GM23338 (cell line): ENCODE data around the gene OR2G6. TPM values are rescaled to one million over a fixed set of nuclear protein-coding genes. Genes with fewer than 3 reads are reported as not detected.
"Not testable (repeated sequence)": the region's sequence is repeated elsewhere in the genome, so short reads cannot be mapped to it uniquely, and the experiment has no call there.

Experiments
- ATAC-seq: fragments of 200-7000 bp; cut with Tn5 transposase; 3 replicates; pipeline ENCODE4 v1.9.1; 2020
- DNase-seq: peaks from one replicate; pipeline ENCODE4 v3.0.0-alpha.2; 2015; ENCODE audit warnings: low spot score
- H2AFZ ChIP-seq: fragments of 200-600 bp; sonication (generic); 2 replicates; pipeline ENCODE4 v1.8.0; 2016; ENCODE audit warnings: antibody characterized with exemption, mild to moderate bottlenecking, moderate library complexity
- H3F3A ChIP-seq: fragments of 200-600 bp; sonication (generic); replicated peaks from 2 replicates; pipeline ENCODE4 v1.8.0; 2017; ENCODE audit warnings: antibody characterized with exemption, mixed run types, low read depth
- H3K27ac ChIP-seq: fragments of 200-600 bp; sonication (generic); 2 replicates; pipeline ENCODE4 v1.6.1; 2016; ENCODE audit warnings: low read depth
- H3K27me3 ChIP-seq: fragments of 200-600 bp; sonication (generic); 2 replicates; pipeline ENCODE4 v1.8.0; 2016; ENCODE audit warnings: mild to moderate bottlenecking, mixed run types, moderate library complexity; ENCODE audit not compliant: insufficient read depth
- H3K36me3 ChIP-seq: fragments of 200-600 bp; sonication (generic); 2 replicates; pipeline ENCODE4 v1.8.0; 2016; ENCODE audit warnings: mild to moderate bottlenecking; ENCODE audit not compliant: insufficient read depth
- H3K4me1 ChIP-seq: fragments of 200-600 bp; sonication (generic); 2 replicates; pipeline ENCODE4 v1.8.0; 2016; ENCODE audit warnings: mild to moderate bottlenecking, moderate library complexity; ENCODE audit not compliant: insufficient read depth
- H3K4me2 ChIP-seq: fragments of 200-600 bp; sonication (generic); 2 replicates; pipeline ENCODE4 v1.7.1; 2017; ENCODE audit warnings: mixed run types
- H3K4me3 ChIP-seq: fragments of 200-600 bp; sonication (generic); 2 replicates; pipeline ENCODE4 v1.6.1; 2016; ENCODE audit warnings: mixed run types
- H3K79me2 ChIP-seq: fragments of 200-600 bp; sonication (generic); replicated peaks from 2 replicates; pipeline ENCODE4 v1.8.0; 2017; ENCODE audit warnings: mild to moderate bottlenecking; ENCODE audit not compliant: insufficient read depth
- H3K9me2 ChIP-seq: fragments of 200-600 bp; sonication (generic); 2 replicates; pipeline ENCODE4 v1.8.0; 2017; ENCODE audit not compliant: insufficient read depth
- H4K20me1 ChIP-seq: fragments of 200-600 bp; sonication (generic); replicated peaks from 2 replicates; pipeline ENCODE4 v1.8.0; 2017; ENCODE audit warnings: mild to moderate bottlenecking; ENCODE audit not compliant: insufficient read depth
- H3K27ac Mint-ChIP-seq: 2 replicates; pipeline ENCODE4 v1.8.0; 2020; ENCODE audit warnings: inconsistent platforms, mild to moderate bottlenecking, moderate library complexity, mixed read lengths
- H3K27me3 Mint-ChIP-seq: 3 replicates; pipeline ENCODE4 v1.8.0; 2022; ENCODE audit warnings: low read depth, mild to moderate bottlenecking, moderate library complexity, mixed read lengths, inconsistent platforms; ENCODE audit not compliant: insufficient read depth, poor library complexity
- H3K36me3 Mint-ChIP-seq: 3 replicates; pipeline ENCODE4 v1.8.0; 2021; ENCODE audit warnings: low read depth, mild to moderate bottlenecking, inconsistent platforms, moderate library complexity, mixed read lengths
- H3K4me1 Mint-ChIP-seq: 3 replicates; pipeline ENCODE4 v1.8.0; 2020; ENCODE audit warnings: mild to moderate bottlenecking, inconsistent platforms, mixed read lengths
- H3K4me3 Mint-ChIP-seq: 3 replicates; pipeline ENCODE4 v1.8.0; 2021; ENCODE audit warnings: moderate library complexity, mild to moderate bottlenecking, inconsistent platforms, mixed read lengths
- H3K9me3 Mint-ChIP-seq: 3 replicates; pipeline ENCODE4 v1.8.0; 2020; ENCODE audit warnings: moderate library complexity, mild to moderate bottlenecking, inconsistent platforms, mixed read lengths
- polyA plus RNA-seq: library from polyadenylated mRNA; unstranded; fragments of >200 nt; fragmentation: Nextera tagmentation; extraction: Ambion mirVana; gene quantifications from 2 replicates; pipeline ENCODE4 v1.2.1, GENCODE V29; 2016
- total RNA-seq: library from RNA; depleted of rRNA; stranded (reverse); fragments of >200 nt; shearing (Covaris generic); gene quantifications from 2 replicates; pipeline ENCODE4 v1.2.3, GENCODE V29; 2014

OR2G6 gene
- total and polyA plus RNA-seq, 2 experiments from 2014 or later, result not detected

GRCh38 chr1:248481686-248482579 is 25.9 kb upstream of the OR2G6 start:
- H3K4me3 Mint-ChIP-seq, H3K79me2 ChIP-seq, H3K36me3 ChIP-seq, H3K4me1 Mint-ChIP-seq, H3K27ac Mint-ChIP-seq, H3F3A ChIP-seq, H3K4me3 ChIP-seq, H3K27me3 ChIP-seq, H3K4me2 ChIP-seq, H2AFZ ChIP-seq, H3K9me2 ChIP-seq, H3K4me1 ChIP-seq, ATAC-seq, H3K27me3 Mint-ChIP-seq, DNase-seq, H4K20me1 ChIP-seq, H3K27ac ChIP-seq: not testable (repeated sequence)
- peaks cover 42% of the 10 kb centered on the region for H3K9me3 Mint-ChIP-seq
- H3K36me3 Mint-ChIP-seq, result peaks cover 11% of the 10 kb centered on the region

- H3K27ac Mint-ChIP-seq, ATAC-seq: not testable (repeated sequence)
Measured at GRCh38 chr1:248488289-248488688, 19.6 kb upstream of the OR2G6 start, which contains the start of gene OR2T5. Gene OR2T5 (plus strand): TSS chr1:248488589. CDS start chr1:248488589, 0 bp downstream.

GRCh38 chr1:248496661-248497060 is 11.2 kb upstream of the OR2G6 start:
- H3K27me3 ChIP-seq, H3F3A ChIP-seq, H3K27ac ChIP-seq, H3K79me2 ChIP-seq, H3K4me3 Mint-ChIP-seq, H3K27me3 Mint-ChIP-seq, H3K36me3 ChIP-seq, H4K20me1 ChIP-seq, H3K4me1 ChIP-seq, H3K36me3 Mint-ChIP-seq, H3K4me1 Mint-ChIP-seq, H3K4me2 ChIP-seq, ATAC-seq, H3K27ac Mint-ChIP-seq, H3K4me3 ChIP-seq, H2AFZ ChIP-seq, DNase-seq, H3K9me2 ChIP-seq: not testable (repeated sequence)
- H3K9me3 Mint-ChIP-seq, result peaks cover 31% of the 10 kb centered on the region

More at GRCh38 chr1:248488289-248488688, 19.6 kb upstream of the OR2G6 start, which contains the start of gene OR2T5:
- not testable (repeated sequence) for H4K20me1 ChIP-seq, H3K4me2 ChIP-seq, DNase-seq, H3K36me3 ChIP-seq, H3K27ac ChIP-seq, H3K9me3 Mint-ChIP-seq, H3K27me3 ChIP-seq, H3K36me3 Mint-ChIP-seq, H3K4me1 Mint-ChIP-seq, H2AFZ ChIP-seq, H3K4me3 Mint-ChIP-seq, H3K79me2 ChIP-seq, H3K4me3 ChIP-seq, H3F3A ChIP-seq, H3K9me2 ChIP-seq, H3K4me1 ChIP-seq, H3K27me3 Mint-ChIP-seq

- not testable (repeated sequence) for H3K9me2 ChIP-seq, H3K4me1 ChIP-seq, H3K4me3 ChIP-seq, H2AFZ ChIP-seq, H3K36me3 ChIP-seq, H3K4me2 ChIP-seq, ATAC-seq, H3K36me3 Mint-ChIP-seq, H3K27ac Mint-ChIP-seq, H3K27me3 Mint-ChIP-seq, H4K20me1 ChIP-seq, H3K79me2 ChIP-seq, H3K27ac ChIP-seq, H3K4me1 Mint-ChIP-seq, H3K27me3 ChIP-seq, H3F3A ChIP-seq, DNase-seq, H3K4me3 Mint-ChIP-seq
- peaks cover 23% of the 10 kb centered on the region for H3K9me3 Mint-ChIP-seq
Measured at GRCh38 chr1:248500305-248501035, 7.4 kb upstream of the OR2G6 start.

- H3F3A ChIP-seq, DNase-seq, H3K9me2 ChIP-seq, H3K9me3 Mint-ChIP-seq, H3K27ac ChIP-seq, H3K27me3 ChIP-seq, H3K36me3 Mint-ChIP-seq, H4K20me1 ChIP-seq, H3K27me3 Mint-ChIP-seq, H3K4me3 ChIP-seq, ATAC-seq, H3K4me1 ChIP-seq, H3K79me2 ChIP-seq, H3K4me1 Mint-ChIP-seq, H3K36me3 ChIP-seq, H3K4me2 ChIP-seq, H3K27ac Mint-ChIP-seq, H3K4me3 Mint-ChIP-seq, H2AFZ ChIP-seq: not testable (repeated sequence)
Measured at GRCh38 chr1:248510217-248510616, 2.3 kb downstream of the OR2G6 start.
